Measurements from ENCODE around the gene PKNOX2.

Gene PKNOX2

DNA sequence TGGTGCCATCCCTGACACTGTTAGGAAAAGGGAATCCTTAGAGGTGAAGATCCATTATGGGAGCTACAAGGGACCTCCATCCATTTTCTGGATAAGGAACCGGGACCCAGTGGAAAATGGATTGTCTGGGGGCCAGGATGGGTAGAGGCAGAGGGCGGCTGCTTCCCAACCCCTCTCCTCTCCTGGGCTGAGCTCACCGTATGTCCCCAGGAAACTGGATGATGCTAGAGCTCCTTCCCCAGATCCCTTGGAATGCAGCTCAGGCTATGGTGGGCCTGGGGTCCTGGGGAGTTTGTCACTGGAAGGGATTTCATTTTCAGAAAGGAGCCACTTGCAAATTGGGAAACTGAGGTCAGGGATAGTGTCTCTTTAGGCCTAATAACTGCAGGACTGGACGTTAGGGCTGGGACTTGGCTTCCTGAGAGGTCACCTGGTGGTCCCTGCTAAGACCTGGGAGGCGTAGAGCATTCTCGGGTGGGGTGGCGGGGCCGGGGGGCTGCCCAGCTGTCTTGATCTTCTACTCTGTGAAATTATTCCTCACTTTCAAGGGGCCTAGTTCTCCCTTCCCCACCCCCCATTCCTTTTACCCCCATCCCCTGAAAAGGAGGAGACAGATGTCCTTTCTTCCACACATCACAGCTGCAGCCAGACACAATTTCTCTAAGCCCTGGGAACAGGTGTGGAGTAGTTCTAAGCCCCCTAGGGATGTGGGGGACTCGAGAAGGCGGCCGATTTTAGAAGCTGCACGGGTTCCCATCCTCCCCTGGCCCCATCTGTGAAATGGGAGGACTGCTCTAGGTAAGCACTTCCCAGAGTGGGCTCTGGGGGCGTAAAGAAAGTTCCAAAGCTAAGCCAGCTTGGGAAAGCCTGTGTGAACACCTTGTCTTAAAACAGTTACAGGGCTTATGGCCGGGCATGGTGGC lies 99.8 kb downstream of the PKNOX2 start:
- no peak for DNase-seq

DNA sequence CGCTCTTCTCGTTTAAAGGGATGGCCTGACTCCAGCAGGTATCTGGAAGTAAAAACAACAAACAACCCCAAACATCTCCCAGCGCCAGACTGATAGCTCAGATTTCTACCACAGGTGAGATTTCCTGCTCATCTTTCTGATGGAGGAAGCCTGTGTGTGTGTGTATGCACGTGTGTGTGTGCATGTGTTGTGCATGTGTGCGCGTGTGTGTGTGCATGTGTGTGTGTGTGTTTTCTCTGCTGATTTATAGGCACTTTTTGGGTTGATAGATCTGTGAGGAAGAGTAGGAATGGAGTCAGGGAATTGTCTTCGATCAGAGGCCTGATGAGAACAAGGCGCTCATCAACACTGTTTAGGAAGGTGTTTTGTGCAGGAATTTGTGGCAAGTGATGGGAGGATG lies 103.0 kb downstream of the PKNOX2 start:
- DNase-seq, result no peak

DNA sequence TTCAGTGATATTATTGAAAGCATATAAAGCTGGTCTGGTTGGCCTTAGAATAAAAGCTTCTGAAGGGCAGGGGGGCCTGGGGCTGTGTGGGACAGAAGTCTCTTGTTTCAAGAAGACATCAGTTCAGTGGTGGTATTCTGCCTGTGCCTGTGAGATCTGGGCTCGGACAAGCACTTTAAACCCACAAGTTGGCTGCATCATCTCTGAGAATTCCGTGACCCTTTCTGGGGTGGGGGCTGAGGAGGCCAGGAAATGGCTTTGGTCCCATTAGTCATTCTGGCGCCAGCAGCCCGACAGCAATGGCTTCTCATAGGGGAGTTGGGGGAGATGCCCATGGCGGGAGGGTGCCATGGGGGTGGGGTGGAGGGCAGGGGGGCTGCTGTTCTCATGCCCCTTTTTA lies 104.1 kb downstream of the PKNOX2 start:
- no peak for DNase-seq

DNA sequence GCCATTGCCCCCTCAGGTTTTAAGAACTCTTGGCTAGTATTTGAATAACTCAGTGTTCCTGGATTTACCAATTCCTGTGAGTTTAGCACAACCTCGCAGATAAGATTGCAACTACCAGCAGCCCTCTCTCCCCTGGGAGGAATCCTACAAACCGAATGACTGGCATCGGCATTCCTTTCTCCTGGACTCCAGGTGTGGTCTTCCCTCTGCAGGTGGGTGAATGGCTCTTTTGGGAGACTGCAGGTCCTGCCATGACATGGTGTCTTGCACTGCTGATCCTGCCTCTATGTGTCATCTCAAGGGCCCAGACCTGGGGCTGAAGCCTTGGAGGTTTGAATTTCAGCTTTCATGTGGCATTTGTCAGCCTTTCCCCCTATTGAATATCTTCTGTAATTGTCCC lies 105.6 kb downstream of the PKNOX2 start:
- no peak for DNase-seq

DNA sequence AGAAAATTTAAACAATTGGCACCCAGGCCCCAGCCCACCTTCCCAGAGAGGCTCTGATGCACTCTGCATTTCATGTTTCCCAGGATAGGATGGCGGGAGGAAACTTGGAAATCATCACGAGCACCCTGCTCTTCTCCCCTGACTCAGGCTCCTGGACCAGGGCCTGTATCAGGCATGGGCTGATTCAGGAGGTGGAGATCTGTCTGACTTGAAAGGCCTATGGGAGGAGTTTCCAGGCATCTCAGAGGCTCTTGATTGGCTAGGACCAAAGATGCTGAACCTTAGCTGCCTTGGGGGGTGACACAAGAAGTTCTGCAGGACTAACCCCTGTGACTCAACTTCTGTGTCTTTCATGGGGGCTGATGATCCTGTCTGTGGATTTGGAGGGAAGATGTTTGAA lies 106.2 kb downstream of the PKNOX2 start:
- DNase-seq, result no peak

DNA sequence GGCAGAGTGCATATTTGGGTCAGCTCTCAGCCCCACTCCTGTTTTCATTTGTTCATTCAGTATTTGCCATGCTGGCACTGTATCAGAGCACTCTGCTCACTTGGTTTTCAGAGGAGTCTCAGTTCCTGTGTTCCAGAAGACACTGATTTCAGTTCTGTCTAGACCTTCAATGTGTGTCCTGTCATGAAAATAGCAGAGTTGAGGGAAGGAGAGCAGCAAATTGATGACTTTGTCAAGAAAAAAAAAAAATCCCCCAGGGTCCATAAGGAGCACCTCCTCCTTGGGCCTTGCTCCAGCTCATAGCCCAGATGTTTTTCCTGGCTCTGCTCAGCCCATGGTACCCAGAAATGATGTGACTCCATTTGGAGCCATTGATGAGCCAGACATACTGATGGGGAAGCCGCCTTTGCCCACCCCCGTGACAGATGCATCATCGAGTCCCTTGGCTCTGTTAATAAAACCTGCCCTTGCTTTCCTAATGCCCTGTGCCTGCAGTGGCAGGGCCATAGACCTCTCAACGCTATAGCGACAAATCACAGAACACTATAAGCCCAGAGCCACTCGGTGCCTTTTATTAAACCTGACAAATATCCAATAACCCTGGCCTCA lies 107.0 kb downstream of the PKNOX2 start:
- no peak for DNase-seq

DNA sequence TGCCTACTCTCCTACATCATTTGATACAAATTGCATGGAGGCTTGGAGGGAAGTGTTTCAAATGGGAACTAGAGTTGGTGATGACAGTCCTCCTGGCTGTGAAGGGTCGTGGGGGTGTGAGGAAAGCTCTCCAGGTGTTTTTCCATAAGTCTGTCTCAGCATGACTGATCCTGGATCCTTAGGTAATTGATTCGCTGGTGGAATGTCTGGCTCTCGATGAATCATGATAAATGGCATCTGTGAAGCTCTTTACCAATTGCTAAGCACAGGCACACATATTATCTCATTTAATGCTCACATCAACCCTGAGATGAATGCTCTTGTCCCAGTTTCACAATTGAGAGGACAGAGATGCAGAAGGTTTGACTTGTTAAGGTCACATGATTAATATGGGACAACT lies 107.5 kb downstream of the PKNOX2 start:
- DNase-seq, result no peak

DNA sequence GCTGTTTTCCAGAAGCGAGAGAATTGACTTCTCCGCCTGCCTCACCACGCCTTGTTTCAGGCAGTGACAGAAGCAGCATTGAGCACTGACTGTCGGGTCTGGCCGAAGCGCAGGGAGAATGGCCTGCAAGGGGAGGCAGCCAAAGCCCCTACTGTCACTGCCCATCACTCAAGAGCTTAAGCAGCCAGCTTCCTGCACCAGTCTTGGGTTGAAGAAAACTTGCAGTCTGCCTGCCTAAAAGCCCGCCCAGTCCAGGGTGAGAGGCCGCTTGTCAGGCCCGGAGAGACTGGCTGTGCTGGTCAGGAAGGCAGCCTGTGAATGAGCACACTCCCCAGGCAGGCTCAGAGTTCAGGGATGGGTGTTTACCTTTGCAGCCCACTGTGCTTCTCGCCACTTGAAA lies 108.3 kb downstream of the PKNOX2 start:
- DNase-seq, result no peak

DNA sequence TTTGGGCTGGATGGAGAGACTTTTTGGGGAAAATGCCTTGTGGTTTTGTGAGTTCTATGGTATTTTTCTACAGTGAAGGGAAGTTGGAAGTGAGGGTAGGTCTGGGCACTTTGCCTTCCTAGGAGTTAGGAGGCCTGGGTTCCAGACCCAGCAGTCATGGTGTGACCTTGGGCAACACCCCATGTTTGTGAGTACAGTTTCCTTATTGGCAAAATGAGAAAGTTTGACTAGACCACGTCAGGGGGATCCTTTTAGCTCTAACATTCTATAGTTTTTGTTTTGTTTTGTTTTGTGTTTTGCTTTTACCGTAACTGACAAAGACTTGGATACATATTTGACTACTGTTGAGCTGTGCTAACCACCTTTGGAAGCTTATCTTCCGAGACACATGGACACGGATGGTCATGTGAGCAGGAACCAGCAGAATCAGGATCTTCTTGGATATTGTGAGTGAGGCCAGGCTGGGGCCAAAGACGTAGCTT lies 109.0 kb downstream of the PKNOX2 start:
- no peak for DNase-seq

DNA sequence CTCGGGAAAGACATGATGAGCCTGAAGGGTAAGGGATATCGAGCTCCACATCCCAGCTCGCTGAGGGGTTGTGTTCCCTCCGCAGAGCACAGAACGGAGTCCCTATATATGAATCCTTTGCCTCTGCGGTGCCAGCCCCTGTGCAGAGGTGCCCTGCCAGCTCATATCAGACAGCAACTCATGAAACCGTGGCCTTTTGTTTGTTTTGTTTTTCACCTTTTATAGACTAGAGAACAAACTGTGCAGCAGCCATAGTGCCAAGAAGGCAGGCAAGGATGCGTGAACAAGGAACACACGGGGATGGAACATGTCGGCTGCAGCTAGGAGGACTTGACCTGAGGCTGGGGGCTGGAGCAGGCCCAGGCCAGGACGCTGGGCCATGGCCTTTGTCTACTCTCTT lies 109.8 kb downstream of the PKNOX2 start:
- DNase-seq, result no peak

DNA sequence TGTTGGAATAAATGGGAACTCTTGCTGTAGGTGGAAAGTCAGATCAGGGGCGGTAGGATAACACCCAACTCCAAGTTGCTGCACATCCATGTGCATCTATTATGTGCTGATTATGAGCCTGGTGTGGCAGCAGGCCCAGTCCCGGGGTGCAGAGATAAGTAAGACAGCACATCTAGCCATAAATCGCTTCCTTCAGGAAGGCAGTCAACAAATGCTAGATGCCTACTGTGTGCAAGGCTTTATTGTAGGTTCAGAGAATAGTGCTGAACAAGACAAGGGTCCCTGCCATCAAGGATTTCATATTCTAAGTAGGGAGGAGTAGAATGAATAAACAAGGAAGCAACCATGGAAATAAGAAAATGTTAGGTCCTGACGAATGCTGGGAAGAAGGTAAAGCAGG lies 110.2 kb downstream of the PKNOX2 start:
- no peak for DNase-seq

DNA sequence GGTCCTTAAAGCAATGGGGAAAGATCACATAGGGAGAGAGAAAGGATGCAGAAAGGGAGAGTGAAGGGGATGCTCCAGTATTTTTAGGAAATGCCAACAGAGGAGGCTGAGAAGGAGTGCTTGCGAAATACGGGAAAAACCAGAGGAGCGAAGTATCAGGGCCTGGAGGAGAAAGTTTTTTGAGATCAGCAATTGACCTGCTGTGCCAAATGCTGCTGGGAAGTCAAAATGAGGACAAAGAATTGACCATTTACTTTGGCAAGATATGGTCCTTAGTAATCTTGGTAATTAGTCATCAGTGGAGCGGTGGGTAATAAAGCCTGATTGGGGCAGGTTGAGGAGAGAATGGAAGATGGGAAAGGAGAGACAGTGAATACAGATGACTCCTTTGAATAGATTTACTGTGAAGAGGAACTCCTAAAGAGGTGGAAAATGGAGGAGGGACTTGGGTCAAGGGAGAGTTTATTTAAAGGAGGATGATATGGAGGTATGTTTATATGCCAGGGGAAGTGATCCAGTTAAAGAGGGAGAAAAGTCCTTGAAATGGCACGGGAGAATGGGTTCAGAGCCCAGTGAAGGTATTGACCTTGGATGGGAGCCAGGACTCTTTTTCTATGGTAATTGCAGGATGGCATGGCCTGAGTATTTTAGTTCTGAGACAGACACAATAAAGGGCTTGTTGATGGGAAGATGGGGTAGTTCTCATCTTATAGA lies 111.5 kb downstream of the PKNOX2 start:
- no peak for DNase-seq

DNA sequence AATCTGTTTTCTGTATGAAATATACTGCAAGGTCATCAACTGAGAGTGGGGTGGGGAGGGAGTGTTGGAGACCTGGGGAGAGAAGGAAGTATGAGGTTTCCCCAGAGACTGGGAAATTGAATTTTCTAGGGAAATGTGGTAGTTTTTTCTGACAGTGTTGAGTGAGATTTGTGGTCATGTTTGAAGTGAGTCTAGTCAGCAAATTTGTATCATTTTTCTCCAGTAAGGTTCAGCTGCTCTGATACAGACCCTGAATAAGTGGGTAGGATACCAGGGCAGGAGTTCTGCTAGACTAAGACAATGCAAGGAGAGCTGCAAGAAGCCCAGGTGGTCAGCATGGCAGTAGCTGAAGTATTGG lies 112.0 kb downstream of the PKNOX2 start:
- no peak for DNase-seq

DNA sequence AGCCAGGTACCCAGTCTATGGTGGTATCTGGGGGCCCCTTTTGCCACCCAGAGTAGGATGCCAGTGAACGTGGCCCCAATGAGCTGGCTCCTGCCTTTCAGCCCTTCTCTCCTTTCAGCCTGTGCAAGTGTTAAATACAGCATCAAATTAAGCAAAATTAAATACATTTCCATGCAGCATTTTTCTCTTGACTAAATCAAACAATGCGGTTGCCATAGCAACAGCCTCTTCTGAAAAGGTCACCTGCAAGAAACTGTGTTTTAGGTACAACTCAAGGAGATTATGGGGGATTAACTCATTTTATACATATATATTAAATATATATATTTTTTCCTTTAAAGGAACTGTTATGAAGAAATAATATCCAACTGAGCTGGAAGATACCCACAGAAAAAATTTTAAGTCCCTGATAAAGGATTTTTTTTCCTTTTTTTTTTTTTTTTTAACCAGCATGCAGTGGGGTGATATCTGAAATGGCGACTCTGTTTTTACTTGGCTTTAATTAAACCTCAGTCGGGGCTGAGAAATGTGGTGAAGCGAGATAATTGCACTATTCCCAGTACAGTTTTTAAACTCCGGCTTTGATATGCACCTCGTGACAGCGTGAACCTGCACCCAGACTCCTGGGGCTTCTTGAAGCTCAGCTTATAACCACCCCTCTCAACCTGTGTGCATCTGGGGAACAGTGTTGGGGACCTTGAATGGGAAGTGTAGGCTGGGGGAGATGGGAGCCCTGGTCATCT lies 115.3 kb downstream of the PKNOX2 start:
- no peak for DNase-seq

DNA sequence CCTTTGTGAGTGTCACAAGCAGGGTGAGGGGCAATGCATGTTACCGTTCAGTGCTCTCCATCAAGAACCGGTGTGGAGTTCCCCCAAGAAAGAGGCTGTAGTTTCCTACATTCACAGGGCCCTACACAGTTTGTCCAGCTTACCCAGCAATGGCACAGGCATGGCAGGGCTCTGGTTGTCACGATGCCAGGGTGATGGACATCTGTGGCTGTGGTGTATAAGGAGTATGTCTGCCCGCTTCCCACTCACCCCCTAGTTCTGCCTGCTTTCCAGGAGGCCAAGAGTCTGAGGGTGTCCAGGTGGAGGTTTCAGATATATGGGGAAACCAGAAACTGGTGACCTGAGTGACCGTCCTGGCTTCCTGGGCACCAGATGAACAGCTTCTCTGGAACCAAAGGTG lies 116.1 kb downstream of the PKNOX2 start:
- DNase-seq, result no peak

DNA sequence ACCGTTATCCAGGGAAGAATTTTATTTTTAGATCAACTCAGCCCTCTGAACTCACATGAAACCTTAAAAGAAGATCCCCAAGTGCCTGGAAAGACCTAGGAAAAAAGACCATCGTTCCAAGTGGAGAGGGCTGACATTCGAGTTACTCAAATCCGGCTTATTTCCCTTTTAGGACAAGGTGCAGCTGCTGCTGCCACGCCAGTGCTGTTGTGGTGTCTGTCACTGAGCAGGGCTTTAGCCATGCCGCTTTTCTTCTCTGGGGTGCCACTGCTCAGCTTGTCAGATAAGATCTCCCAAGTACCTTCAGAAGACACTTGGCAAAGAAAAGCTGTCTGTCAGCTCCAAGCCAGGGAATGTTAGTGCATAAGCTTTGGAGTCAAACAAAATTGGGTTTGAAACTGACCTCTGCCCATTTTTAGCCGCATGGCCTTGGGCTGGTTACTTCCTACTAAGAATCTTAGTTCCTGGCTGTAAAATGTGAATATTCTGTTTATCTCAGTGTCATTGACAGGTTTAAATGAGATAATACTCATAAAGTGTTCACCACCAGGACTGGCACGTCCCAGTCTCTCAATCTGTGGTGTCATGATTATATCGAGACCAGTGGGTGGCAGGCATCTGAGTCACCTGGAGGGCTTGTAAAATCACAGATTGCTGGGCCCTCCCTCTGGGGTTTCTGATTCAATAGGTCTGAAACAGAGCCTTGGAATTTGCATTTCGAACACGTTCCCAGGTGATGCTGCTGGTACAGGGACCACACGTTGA lies 117.5 kb downstream of the PKNOX2 start:
- DNase-seq, result no peak

DNA sequence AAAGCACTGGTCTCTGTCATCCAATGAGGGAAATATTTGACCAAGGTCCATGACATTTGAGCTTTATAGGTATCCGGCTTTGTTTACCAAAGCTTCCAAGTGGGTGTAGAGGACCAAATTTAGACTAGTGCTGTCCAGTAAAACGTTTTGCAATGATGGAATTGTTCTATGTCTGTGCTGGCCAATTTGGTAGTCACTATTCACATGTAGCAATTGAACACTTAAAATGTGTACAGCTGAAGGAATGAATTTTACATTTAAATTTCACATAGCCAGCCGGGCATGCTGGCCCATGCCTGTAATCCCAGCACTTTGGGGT lies 118.0 kb downstream of the PKNOX2 start:
- no peak for DNase-seq

DNA sequence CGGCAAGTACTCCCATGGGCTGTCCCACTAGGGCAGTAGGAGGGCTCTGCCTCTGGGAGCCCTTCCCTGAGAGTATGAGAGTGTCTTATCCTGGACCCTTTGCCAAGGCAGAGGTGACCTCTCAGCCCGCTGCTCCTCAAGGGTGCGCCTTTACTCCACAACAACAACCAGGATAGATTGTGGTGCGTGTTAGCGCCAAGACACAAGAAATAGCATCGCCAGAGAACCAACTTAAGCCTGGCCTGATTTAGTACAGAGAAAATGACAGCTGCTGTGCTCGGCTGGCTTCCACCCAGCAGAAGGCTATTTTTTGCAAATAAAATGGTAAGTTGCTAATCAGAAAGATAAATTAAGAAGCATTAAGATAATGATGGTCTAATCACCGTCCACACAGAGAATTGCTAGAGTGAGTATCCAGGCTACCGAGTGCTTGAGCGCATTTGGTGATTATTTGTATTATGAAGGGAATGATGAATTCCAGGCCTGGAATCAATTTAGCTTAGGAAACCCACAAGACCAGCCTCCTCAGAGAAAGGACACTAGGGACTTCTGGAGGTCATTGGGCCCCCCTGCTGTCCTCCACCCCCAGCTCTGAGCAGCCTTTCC lies 119.8 kb downstream of the PKNOX2 start:
- DNase-seq, result no peak

DNA sequence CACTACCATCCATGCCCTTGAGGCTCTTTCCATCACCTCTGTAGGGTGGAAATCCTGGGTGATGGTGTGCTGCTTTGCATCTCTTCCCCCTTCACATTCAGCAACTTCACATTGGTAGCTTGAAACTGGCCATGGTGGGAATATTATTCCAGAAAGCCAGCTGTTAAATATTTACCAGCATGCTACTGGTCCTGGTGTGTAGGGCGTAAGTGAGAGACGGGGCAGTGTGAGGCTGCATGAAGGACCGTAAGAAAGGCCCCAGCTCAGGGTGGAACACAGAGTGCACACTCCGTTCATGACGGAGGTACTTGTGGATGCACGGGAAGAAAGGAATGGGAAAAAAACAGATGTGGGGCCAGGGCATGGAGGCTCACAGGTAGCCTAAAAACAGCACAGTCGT lies 121.3 kb downstream of the PKNOX2 start:
- no peak for DNase-seq

DNA sequence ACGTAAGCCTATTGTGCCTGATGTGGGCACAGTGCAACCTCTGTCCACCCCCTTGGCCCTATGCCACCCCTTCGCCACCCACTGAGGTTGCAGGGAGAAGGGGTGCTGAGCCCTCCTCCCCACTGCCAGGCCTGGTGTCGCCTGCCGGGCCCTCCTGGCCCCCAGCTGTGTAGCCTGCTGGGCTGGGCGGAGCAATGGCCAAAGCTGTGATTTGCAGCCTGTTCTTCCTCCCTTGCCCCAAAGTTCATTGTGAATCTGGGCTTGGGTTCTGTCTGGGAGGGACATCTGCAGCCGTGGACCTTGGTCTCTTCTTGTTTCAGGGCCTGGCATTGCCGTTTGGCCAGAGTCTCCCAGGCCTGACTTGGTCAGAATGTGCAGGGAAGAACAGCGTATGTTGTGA lies 121.9 kb downstream of the PKNOX2 start:
- no peak for DNase-seq

DNA sequence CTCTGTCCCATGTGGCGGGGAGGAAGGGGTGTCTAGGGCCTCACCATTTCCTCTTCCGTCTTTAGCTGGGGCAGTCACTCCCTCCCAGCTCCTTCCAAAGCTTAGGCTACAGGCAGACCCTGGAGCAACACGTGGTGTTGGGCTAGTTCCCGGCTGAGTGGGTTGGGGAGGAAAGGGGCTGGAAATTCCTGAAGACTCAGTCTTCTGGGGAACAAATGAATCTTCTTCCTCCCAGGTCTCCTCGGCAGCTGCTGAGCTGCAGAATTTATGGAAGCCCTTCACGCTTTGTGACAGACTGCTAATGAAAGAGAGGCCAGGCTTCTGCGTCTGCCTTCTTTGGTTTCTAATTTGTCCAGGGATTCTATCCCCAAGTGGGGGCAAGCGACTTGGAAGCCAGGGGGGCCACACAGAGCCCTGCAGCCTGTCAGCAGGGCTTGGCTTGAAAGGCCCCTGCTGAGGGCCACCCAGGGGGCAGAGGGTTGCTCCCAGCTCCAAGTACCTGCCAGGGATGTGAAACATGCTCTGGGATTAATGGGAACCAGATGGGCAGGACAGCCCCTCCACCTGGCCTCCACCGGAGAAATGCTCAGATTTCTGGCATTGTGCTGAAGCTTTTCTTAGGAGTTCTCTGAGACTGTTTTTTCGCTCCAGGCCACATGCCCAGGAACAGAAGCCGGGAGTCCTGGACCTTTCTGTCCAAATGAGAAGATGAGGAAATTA lies 123.1 kb downstream of the PKNOX2 start:
- DNase-seq, result no peak
